HG02571 (cell line): Measurements from ENCODE around the gene GLB1L3.
"Not testable (repeated sequence)": the region's sequence is repeated elsewhere in the genome, so short reads cannot be mapped to it uniquely, and the experiment has no call there.

Experiments used
- ATAC-seq: cut with Tn5 transposase; IDR thresholded peaks from one replicate; pipeline ENCODE4 v1.9.1; 2021; ENCODE audit warnings: mild to moderate bottlenecking, moderate library complexity; ENCODE audit not compliant: unreplicated experiment

Gene GLB1L3

DNA sequence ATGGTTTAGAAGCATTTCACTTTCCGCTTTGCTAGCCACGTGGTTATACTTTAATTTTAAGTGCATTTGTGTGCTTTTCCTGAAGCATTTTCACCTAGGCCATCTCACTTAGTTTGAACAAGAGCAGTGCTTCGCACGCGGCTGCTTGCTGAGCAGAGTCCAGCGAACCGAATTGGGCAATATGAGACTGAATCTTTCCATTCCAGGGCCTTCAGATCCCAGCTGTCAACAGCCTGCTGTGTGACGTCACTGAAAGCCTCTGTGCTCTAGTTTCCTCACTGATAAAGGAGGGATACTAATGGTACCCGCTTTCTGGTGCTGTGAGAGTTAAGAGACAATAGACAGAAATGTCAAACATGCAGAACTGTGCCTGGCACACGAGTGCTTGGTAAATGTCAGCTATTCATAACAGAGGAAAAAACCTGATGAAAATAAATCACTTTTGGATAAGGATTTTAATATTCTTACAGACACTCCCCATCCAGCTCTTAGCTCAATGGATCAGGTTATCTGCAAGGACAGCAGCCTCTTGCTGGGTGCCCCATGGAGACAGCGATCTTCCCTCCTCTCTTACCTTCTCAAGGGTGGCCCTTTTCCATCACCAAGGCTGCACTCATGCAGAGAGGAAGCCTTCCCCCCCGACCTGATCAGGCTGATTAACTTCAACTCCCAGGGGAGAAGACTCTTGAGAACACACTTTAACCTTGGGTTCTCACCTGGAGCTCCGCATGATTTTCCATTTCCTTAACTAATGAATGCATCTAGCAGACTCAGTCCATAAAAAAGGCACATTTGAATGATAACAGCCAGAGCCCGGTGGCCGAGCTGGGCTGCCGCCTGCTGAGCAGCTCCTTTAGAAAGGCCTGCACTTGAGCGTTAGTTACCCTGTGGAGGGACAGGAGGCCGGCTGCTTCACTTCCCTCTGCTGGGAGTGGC is 3.5 kb upstream of the GLB1L3 start:
- no peak for ATAC-seq

DNA sequence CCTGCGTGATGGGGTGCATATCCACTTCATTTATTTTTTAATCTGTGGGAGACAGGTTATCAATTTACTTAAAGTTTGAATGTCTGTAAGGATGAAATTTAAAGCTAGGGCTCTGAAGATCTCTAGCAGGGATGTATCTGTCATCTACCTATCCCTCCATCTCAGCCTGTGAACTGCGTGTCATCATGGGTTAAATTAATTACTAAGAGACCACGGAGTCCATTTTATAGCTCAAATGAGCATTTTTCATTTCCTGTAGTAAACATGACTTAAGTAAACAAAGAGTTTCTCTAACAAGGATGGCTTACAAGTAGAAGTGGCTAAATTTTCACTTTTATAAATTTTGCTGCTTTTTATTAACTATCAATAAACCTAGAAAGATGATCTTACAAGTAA is 2.9 kb upstream of the GLB1L3 start:
- no peak for ATAC-seq

DNA sequence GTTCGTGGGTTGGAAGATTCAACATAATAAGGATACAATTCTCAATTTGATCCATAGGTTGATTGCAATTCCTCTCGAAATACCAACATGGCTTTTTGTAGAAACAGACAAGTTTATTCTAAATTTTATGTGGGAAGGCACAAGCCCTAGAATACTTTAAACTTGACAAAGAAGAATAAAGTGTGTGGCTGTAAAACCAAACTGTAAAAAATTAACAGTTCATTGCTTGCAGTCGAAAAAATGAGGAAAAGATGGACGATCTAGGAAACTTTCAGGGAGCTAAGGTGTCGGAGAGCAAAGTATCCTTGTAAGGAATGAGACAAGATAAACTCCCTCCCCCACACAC is 1.0 kb upstream of the GLB1L3 start:
- ATAC-seq: no peak

DNA sequence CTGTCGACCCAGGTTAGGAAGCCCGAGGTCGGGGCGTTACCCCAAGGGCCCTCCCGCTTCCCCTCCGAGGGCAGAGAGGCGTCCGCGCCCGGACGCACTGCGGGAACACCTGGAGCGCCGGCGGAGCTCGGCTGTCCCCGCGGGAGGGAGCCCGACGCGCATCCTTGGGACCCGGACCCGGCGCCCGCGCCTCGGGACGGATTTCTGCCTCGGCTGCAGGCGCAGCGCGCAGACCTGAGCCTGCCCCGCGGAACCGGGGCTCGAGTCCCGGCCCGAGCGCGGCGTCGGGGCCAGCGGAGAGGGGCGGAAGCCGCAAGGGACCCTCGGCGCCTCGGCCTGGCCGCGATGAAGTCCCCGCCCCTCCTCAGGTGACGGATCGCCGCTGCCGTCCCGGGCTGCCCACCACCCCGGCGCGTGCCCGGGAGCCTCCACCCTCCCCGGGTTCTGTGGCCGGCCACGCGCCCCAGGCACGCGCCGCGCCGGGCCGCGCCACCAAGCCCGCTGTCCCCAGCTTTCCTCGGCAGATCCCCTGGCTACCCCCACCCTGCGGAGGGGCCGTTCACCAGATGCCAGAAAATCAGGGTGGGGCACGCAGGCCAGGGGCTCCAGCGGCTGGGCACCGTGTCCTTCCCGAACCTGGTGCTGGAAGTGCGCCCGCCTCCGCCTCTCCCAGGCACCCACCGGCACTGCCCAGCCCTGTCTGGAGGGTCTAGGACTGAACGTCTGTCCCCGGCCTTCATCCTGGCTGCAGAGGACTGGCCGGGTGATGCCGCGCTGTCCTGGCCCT is 410 bp downstream of the GLB1L3 start:
- no peak for ATAC-seq

DNA sequence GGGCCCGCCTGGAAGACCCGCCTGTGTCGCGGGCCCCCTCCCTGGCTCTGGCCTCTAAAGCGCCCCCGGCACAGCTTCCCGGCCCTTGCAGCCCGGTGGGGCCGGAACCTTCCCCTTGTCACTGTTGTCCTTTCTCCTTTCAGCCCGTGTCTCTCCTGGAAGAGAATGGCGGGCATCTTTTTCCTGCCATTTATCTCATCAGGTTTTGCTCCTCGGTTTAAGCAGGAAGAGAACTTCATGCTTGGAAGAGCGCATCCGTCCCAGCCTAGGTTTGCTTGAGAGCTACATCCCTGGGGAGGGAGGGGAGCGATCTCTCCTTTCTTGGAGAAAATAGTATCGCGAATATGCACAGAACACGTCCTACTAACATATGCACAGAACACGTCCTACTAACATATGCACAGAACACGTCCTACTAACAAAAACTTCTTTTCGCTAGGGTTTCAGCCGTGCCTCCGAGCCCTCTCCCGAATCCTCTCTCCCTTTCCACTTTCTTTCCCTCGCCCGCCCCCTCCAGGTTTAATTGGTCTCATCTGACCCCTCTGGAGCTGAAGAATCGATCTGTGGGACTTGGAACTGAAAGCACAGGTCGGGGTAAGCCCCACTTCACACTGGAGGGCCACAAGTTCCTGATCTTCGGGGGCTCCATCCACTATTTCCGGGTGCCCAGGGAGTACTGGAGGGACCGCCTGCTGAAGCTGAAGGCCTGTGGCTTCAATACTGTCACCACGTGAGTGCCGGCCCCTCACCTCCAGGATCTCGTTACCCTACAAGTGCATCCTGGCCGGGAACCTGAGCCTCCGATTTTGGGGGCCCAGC is 1.2 kb downstream of the GLB1L3 start:
- no peak for ATAC-seq

DNA sequence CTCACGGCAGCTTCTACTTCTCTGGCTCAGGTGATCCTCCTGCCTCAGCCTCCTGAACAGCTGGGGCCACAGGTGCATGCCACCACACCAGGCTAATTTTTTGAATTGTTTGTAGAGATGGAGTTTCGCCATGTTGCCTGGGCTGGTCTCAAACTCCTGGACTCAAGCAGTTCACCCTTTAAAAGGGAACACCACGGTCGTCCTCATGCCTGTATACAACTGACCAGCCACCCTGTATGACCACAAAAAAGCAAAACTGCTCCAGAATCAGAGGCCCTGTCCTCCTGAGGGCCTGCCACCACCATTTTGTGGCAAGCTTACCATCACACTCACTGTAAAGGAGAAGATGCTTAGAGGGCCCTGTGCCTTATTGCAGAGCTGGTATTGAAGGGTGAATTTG is 2.2 kb downstream of the GLB1L3 start:
- ATAC-seq: no peak

DNA sequence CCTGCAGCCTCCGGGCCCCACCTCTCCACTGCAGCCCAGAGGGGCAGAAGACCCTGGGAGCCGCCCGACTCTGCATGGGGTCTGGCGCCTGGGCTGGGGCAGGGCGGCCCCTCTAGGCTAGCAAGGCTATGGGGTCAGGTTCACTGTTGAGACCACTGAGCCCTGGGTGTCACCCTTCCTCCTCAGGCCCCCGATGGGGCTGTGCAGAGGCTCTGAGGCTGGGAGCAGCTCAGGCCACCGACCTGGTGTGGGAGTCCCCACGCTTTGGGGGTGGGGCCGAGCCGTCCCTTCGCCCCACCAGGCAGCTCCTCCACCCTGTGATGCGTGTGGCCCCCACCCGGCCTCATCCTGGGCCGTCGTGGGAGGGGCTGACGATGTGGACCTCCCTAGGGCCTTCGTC is 5.5 kb downstream of the GLB1L3 start:
- not testable (repeated sequence) for ATAC-seq

DNA sequence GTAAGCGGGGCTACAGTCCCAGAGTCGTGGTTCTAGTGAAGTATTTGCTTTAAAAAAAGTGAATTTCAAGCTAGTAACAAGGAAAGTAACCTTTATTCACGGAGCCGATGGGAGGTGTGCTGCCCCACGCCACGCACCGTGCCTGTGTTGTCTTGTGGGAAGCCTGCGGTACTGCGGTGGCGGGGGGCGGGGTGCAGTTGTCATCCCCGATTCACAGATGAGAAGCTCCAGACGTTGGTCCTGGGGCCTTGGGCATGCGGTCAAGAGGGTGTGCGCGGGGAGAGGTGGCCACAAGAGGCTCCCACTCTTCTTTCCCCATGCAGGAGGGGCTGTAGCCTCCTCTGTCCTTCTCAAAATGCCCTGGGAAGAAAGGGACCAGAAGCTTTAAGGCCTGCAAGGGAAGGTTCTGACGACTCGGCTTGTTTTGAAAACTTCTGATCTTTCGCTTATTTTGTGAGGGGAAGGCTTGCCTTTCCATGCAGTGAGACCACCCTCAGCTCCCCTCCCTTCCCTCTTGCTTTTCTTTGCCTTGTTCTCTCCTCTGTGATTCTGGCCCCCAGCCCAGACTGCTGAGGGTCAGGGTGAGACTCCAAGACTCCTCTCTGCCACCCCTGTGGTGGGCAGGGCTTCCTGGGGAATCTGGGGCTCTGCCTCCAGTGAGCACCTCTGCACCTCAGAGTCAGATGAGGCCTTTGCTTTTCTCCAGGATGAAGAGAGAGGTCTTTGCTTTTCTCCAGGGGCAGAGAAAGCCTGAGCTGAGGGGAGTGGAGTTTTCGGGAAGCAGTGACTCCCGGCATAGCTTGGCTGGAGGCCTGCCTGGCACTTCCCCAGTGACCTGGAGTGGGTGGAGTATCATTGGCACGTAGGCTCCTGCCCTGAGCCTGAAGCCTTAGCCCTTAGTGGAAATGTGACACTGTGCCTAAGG is 6.2 kb downstream of the GLB1L3 start:
- no peak for ATAC-seq

DNA sequence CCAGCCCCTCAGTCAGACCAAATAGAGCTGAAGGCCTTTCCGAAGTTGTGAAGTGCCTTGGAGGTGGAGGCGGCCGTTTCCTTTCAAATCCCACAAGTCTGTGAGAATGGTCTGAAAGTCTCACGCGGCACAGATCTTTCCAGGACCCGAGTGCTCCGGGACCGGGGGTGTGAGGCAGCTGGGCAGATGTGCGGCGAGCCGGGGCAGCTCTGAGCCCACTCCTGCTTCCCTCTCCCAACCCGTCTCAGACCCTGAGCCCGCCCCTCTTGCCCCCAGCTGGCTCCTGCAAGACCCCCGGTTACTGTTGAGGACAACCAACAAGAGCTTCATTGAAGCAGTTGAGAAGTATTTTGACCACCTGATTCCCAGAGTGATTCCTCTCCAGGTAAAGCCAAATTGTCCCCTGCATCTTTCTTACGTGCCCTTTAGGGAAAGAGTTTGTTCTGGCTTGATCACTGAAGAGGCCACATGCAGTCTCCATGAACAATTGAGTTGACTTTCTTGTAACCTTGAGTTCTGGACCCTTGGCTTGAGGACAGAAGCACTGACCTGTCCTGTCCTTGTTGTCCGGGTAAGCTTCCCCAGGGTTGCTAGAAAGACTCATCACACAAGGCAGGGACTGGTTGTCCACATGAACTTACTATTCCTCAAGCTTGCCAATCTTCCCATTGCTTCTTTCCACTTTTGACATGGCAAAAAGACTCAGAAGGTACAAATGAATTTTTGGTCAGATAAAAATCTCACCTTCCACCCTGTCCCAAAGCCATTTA is 7.5 kb downstream of the GLB1L3 start:
- no peak for ATAC-seq

DNA sequence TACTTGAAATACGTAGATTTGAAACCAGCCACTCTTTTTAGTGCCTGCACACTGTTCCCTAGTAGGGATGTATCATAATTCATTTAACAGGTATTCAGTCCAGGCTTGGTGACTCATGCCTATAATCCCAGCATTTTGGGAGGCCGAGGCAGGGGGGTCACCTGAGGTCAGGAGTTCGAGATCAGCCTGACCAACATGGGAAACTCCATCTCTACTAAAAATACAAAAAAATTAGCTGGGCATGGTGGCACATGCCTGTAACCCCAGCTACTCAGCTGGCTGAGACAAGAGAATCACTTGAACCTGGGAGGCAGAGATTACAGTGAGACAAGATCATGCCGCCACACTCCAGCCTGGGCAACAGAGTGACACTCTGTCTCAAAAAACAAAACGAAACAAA is 8.2 kb downstream of the GLB1L3 start:
- ATAC-seq: not testable (repeated sequence)

DNA sequence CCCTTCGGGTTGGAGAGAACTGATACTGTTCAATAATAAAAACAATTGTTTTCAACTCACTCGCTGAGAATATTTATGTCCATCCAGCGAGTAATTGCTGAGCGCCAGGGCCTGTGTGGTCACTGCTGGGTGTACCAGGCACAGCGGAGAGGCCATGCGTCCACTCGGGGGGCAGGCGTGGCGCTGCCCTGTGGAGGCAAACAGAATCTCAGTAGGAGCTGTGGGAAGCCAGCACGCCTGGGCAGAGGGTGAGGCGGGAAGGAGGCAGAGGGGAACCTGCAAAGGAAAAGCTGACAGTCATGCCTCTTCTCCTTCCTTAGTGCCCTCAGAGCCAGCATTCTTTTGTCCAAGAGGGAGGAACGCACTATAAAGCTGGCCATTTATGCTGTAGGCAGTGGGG is 11.4 kb downstream of the GLB1L3 start:
- ATAC-seq: no peak

DNA sequence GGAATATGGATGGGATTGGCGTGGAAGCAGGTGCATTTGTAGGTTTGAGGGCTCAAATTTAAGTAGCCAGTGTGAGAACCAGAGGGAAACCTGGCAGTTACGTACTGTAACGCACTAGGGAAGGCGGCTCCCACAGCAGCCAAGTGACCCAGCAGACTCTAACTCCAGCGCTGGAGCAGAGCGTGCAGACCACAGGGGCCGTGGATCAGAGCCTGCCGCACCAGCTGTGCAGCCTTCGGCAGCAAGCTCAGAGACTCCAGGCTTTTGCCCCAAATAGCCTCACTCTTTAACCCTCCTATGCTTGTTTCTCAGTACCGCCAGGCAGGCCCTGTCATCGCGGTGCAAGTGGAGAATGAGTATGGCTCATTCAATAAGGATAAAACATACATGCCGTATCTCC is 12.3 kb downstream of the GLB1L3 start:
- ATAC-seq: no peak

DNA sequence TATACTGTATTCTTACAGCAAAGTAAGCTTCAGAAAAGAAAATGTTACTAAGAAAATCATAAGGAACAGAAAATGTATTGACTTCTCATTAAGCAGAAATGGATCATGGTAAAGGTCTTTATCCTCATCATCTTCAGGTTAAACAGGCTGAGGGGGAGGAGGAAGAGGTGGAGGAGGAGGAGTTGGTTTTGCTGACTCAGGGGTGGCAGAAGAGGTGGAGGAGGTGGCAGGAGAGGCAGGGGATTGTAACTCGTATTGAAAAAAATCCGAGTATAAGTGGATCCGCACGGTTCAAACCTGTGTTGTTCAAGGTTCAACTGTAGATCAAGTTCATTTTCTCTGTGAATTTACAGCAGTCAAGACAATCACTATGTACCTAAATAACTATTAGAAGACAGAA is 13.0 kb downstream of the GLB1L3 start:
- ATAC-seq: no peak

DNA sequence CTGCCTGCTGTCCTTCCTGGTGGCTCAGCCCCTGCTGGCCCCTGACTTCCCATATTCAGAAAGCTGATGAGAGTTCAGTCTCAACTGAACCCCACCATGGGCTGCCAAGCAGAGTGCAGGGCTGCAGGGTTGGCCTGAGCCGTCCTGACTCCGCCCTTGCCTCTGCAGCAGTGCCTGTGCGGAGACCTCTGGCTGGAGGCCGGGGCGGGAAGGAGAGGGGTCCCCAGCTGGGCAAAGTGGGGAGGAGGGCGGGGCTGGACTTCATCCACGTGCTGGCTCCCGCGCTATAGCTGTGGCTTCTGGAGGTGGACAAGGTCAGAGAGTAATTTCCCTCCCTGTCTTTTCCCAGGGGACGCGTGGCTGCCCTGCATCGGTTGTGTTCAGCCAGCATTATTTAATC is 13.6 kb downstream of the GLB1L3 start:
- no peak for ATAC-seq

DNA sequence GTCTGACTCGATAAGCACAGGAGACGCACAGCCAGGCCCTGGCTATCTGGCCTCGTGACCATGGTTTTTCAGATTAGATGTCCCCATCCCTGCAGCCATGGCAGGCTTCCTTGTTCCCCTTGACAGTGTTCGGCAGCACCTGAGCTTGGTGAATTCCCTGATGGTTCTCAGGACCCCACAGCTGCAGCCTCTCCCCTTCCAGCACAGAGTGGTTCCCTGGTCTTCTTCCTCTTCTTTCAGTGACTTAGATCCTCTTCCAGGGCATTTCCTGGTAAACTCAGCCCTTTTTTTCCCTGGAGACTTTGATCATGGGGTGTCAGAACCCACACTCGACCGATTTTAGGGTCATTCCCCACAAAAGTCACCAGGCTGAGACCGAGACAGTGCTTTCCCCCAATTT is 14.5 kb downstream of the GLB1L3 start:
- ATAC-seq: no peak

DNA sequence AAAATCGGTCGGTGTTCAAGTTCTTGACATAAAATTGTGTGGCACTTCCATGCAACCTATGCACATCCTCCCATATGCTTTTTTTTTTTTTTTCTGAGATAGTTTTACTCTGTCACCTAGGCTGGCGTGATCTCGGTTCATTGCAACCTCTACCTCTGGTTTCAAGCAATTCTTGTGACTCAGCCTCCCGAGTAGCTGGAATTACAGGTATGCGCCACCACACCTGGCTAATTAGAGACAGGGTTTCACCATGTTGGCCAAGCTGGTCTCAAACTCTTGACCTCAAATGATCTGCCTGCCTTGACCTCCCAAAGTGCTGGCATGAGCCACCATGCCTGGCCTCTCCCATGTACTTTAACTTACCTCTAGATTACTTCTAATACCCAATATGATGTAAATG is 15.0 kb downstream of the GLB1L3 start:
- no peak for ATAC-seq

DNA sequence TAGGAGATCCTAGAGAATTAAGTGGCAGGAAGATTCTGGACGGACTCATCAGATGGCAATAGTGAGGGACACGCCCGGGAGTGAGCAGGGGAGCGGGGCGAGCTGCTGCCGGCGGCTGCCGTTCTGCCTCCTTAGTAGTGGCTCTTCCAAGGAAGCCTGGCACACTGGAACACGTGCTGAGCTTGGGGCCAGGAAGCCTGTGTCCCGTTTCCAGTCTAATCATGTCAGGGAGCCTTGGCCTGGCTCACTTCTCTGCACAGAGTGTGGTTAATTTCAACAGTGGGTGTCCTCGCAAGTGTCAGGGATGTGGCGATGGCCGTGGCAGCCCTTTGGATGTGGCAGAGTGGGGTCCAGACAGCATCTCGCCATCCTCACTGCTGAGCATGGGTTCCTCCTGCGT is 16.5 kb downstream of the GLB1L3 start:
- no peak for ATAC-seq

DNA sequence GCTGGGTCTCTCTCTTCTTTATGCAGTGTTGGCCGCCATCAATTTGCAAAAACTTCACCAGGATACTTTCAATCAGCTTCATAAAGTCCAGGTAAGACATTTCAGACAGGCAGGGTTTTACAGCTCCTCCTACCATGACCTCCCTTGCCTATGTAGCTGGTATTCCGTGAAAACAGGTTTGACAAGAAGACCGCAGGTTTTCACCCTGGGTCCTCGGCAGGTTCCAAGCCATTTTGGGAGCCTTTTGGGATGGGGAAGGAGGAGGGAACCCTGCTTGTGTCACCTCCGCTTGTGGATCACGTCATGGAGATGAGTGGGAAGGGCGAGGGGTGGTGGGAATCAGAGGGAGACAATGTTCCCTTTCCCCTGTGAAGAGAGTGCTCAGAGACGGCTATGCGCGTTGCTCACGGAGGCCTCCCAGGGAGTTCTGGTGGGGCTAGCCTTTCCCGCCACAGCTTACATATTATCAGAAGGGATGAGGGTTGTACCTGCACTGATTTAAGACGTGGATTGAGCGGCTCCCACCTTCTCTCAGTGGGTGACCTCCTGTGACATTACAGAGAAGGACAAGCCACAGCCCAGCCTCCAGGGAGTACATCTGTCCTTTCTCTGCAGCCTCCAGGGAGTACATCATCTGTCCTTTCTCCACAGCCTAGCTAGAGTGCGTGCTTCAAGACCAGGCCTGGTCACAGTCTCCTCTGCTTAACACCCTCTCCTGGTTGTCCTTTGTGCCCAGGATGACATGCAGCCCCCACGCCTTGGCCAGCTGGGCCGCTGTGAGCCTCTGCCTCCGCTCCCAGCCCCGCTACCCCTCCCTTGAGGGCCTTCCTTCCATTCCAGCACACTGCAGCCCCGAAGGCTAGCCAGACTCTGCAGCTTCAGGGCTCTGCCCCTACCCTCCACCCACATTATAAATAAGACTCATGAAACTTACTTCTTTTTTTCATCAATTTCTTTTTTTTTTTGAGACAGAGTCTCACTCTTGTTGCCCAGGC is 17.2 kb downstream of the GLB1L3 start:
- ATAC-seq: no peak
